NCI-H2171 (cell line): ENCODE results near the gene HLF.

Source experiments
- DNase-seq: peaks from one replicate; lab custom pipeline; 2025; lab: John Stamatoyannopoulos, UW

Gene HLF

DNA sequence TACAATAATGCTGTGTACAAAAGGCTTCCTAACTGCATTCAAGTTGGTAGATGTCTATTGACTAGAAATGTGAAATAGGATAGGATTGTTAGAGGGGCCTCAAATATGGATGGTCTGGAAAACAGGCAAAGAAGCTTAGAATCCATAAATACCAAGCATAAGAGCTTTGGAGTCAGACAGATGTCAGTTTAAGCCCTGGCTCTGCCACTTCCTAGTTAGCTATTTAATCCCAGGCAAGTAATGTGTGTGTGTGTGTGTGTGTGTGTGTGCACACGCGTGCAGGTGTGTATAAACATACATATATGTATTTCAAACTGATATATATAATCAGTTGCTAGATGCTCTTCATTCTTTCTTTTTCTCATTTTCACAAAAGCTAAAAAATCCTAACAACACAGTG, 90.2 kb downstream of the HLF start:
- no peak for DNase-seq

GRCh38 chr17:55356434-55357328, 91.9 kb downstream of the HLF start:
- DNase-seq = peak; percentile 65

DNA sequence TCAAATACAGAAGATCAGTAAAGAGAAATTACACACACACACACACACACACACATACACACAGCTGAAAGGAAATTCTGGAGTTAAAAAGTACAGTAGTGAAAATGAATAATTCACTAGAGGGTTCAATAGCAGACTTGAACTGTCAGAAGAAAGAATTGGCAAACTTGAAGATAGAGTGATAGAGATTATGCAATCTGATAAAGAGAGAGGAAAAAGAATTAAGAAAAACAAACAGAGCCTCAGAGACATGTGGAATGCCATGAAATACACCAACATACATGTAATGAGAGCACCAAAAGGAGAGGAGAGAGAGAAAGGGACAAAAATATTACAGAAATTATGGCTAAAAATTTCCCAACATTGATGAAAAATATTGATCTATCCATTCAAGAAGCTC, 96.2 kb downstream of the HLF start:
- DNase-seq = no peak

GRCh38 chr17:55363033-55363432, 98.3 kb downstream of the HLF start:
- no peak for DNase-seq

DNA sequence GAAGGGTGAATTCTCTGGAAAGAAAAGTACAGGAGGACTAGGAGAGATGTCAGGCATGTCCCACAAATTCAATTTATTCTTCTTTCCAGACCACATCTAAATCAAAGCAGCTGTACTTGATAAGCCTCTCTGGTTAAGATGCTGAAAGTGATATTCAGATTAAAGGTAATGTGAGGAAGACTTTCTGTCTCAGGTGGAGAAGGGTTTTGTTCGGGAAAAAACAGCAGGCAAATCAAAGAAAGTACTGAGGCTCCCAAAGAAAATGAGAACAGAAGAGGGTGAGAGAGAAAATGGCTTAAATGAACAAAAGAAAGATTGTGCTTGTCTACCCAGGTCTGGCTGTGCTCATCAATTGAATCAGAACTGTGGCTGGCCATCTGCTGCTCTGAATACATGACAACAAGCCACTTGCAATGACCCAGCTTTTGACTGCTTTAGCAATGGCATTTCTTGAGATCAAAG, 101.3 kb downstream of the HLF start:
- no peak for DNase-seq

DNA sequence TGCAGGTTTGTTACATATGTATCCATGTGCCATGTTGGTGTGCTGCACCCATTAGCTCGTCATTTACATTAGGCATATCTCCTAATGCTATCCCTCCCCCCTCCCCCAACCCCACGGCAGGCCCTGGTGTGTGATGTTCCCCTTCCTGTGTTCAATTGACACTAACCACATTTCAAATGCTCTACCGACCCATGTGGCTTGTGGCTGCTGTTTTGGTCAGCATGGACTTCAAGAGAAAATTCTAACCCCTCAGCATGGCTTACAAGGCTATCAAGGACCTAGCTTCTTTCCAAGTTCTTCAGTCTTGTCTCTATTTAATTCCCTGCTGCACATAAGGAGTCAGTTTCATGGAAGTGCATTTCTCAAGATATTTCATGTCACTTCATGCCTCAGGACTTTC, 103.9 kb downstream of the HLF start:
- no peak for DNase-seq
